Measurements from ENCODE around the gene ZFR2. TPM values are rescaled to one million over a fixed set of nuclear protein-coding genes. Genes with fewer than 3 reads are reported as not detected.

ZFR2 gene
- total RNA-seq, result not detected

GRCh38 chr19:3868770-3869456 lies at the start of gene ZFR2:
ZFR2 (minus strand) TSS chr19:3869038; CDS start chr19:3869017, 21 bp downstream.
- H3K9ac ChIP-seq (ENCODE audit: low read depth in 2 of 2, low read length in 2 of 2), result no peak within 1 kb of the TSS
- H3K27me3 ChIP-seq, result peaks cover 21% of the 10 kb centered on the region
- intact Hi-C loops (cut with DNase I), result no loop called here
- DNase-seq, result no peak
- no peaks in the 10 kb centered on the region for H3K9me3 ChIP-seq
- no peaks in the 10 kb centered on the region for H3K36me3 ChIP-seq
- H3K4me3 ChIP-seq, result no peak within 1 kb of the TSS
- H3K27ac ChIP-seq, result no peak within 1 kb of the TSS
- H3K4me1 ChIP-seq, result no peaks in the 10 kb centered on the region
- no peak for TF ChIP-seq CTCF (IDR thresholded peaks at IDR 0.05)

GRCh38 chr19:3916033-3916432 lies 47.2 kb upstream of the ZFR2 start:
- Histone ChIP-seq H3K9me3 (no peaks in the 10 kb centered on the region), H3K27me3 (no peaks in the 10 kb centered on the region), H3K36me3 (no peaks in the 10 kb centered on the region), H3K27ac (no peak overlapping the region), H3K4me1 (no peaks in the 10 kb centered on the region), H3K9ac (ENCODE audit: low read depth in 2 of 2, low read length in 2 of 2) (no peak overlapping the region), H3K4me3 (no peak overlapping the region)
- intact Hi-C loops (cut with DNase I), result no loop called here
- no peak for TF ChIP-seq CTCF (IDR thresholded peaks at IDR 0.05)
- no peak for DNase-seq

GRCh38 chr19:3914199-3914598 lies 45.4 kb upstream of the ZFR2 start:
- no peaks in the 10 kb centered on the region for H3K4me1 ChIP-seq
- no peaks in the 10 kb centered on the region for H3K27me3 ChIP-seq
- H3K9ac ChIP-seq (ENCODE audit: low read depth in 2 of 2, low read length in 2 of 2), result no peak overlapping the region
- no peak overlapping the region for H3K27ac ChIP-seq
- intact Hi-C loops (cut with DNase I), result no loop called here
- no peak for TF ChIP-seq CTCF (IDR thresholded peaks at IDR 0.05)
- no peak overlapping the region for H3K4me3 ChIP-seq
- no peak for DNase-seq
- no peaks in the 10 kb centered on the region for H3K9me3 ChIP-seq
- H3K36me3 ChIP-seq, result no peaks in the 10 kb centered on the region

GRCh38 chr19:3910105-3910504 lies 41.3 kb upstream of the ZFR2 start:
- Histone ChIP-seq H3K4me1 (no peaks in the 10 kb centered on the region), H3K9me3 (no peaks in the 10 kb centered on the region), H3K27me3 (no peaks in the 10 kb centered on the region), H3K9ac (ENCODE audit: low read depth in 2 of 2, low read length in 2 of 2) (no peak overlapping the region), H3K4me3 (no peak overlapping the region), H3K36me3 (no peaks in the 10 kb centered on the region), H3K27ac (no peak overlapping the region)
- intact Hi-C loops (cut with DNase I), result no loop called here
- no peak for DNase-seq
- no peak for TF ChIP-seq CTCF (IDR thresholded peaks at IDR 0.05)

GRCh38 chr19:3908266-3909054 lies 39.6 kb upstream of the ZFR2 start:
- H3K27me3 ChIP-seq, result no peaks in the 10 kb centered on the region
- no peak for TF ChIP-seq CTCF (IDR thresholded peaks at IDR 0.05)
- H3K9me3 ChIP-seq, result no peaks in the 10 kb centered on the region
- intact Hi-C loops (cut with DNase I), result no loop called here
- DNase-seq, result no peak
- no peak overlapping the region for H3K27ac ChIP-seq
- H3K4me3 ChIP-seq, result no peak overlapping the region
- no peaks in the 10 kb centered on the region for H3K36me3 ChIP-seq
- H3K9ac ChIP-seq (ENCODE audit: low read depth in 2 of 2, low read length in 2 of 2), result no peak overlapping the region
- H3K4me1 ChIP-seq, result no peaks in the 10 kb centered on the region
